GM21367 (cell line): ENCODE results near the gene TST.

Experiments used
- ATAC-seq: cut with Tn5 transposase; IDR thresholded peaks from one replicate; pipeline ENCODE4 v1.9.1; 2021; ENCODE audit not compliant: unreplicated experiment

The TST gene

GRCh38 chr22:37032535-37033460, 13.6 kb upstream of the TST start:
- no peak for ATAC-seq

- ATAC-seq: no peak
Observed at GRCh38 chr22:37032134-37032534, 12.9 kb upstream of the TST start.

- ATAC-seq: no peak
Observed at GRCh38 chr22:37030560-37031281, 11.5 kb upstream of the TST start.

GRCh38 chr22:37028692-37029674, 9.7 kb upstream of the TST start:
- ATAC-seq: no peak

GRCh38 chr22:37027556-37027955, 8.3 kb upstream of the TST start:
- ATAC-seq: no peak

DNA sequence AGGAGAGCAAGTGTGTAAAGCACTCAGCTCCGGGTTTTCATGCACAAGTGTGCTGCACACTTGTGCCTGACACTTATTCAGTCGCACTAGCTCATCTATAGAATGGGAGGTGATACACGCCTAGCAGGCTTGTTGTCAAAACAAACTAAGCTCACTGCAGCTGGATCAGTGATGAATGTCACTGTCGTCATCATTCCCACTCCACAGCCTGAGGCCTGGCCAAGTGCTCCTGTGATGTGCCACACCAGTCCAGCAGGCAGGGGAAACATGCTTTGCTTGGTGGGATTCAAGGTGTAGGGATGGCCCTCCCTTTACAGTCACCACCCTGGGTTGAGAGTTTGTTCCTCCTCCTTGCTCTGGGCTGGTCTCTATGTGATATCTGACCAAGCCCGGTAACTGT, 7.1 kb upstream of the TST start:
- ATAC-seq: no peak

DNA sequence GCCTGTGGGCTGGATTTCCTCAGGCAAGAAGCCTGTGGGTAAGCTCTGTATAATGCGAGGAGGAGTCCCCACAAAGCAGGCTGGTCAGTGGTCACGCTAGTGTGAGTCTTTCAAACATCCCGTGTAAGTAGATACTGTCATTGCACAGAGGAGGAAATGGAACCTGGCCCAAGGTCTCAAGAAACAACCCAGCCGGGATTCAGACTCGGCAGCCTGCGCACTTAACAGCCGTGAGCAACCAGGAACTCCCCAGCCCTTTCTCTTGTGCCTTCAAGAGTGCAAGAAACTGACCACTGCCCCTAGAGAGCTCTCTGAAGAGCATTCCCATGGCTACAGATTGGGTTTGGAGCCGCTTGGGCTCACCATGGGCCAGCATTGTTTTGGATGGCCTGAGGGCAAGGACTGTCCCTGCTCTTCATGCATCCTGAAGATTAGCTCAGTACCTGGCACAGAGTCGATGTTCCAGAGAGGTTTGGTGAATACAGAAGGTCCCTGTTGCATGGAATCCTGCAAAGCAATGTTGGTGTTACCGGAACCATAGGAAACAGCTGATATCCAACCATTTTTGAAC, 6.3 kb upstream of the TST start:
- no peak for ATAC-seq

- no peak for ATAC-seq
Observed at GRCh38 chr22:37024339-37025157, 5.3 kb upstream of the TST start.

GRCh38 chr22:37023743-37024338, 4.6 kb upstream of the TST start:
- no peak for ATAC-seq

- ATAC-seq: no peak
Observed at GRCh38 chr22:37022483-37023337, 3.5 kb upstream of the TST start.

DNA sequence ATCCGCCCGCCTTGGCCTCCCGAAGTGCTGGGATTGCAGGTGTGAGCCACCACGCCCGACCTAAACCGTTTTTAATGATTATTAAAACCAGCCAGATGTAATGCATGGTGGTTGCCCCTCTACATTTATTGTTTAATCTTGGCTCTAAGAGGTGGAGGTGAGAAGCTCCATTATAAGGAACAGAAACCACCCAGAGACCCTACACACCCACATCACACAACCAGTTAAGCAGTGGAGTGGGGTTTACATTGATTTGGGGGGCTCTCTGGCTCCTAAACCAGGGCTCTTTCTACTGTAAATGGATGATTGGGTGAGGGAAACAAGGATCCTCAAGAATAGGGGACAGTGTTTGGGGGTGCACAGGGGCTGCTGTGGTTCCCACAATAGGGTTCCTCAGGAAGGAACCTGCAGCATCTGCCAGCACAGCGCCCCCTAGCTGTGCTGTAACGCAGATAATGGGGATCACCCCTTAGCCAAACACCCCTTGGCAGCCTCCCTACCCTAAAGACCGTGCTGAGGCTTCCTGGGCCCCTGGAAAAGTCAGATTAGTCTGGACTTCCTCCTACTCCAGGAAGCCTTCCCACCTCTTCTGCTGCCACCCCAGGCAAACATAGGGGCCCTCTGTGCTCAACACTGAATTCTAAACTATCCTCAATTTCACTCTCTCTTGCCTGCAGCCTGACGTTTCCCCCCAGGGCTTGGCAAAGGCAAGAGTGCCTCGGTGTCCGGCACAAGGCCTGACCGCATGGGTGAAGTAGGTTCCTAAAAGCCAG, 2.6 kb upstream of the TST start:
- ATAC-seq: no peak

DNA sequence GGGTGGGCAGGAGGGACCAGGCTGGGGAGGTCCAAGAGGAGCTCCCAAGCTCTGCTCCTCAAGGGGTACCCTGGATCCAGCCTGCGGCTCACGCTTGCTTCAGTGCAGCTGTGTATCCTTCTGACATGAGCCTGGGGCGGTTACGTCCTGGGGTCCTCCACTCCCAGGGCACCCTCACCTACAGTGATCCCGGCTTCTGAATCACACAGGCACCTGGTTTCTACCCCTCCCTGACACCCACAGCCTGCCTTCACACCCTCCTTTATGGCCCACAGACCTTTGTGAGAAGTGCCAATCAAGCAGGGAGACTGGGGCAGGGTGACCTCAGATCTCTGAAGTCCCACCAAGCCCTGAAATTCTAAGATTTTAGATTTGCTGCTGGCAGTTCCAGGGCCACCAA, 1.8 kb upstream of the TST start:
- ATAC-seq: no peak

GRCh38 chr22:37020192-37020479, 889 bp upstream of the TST start:
- no peak for ATAC-seq

DNA sequence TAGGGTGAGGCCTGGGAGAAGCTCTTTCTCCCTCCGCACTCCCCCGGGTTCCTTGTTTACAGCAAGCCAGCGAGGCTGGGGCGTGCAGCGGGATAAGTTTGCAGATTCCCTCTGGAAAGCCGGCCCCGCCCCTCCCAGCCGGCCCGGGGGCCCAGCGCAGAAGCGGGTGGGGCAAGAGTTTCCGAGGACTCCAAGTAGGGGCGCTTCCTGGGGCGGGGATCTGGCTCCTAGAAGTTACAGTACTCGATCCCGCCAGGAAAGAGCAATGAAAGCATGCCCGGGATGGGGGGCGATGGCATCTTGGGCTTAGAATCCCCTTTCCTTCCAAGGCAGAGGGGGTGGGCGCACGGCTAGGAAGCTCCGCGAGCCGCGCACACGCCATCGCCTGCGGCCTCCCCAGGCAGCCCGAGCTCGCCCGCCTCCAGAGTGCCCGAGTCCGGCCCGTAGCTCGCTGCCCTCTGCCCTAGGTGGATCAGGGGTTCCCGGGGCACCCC, 385 bp downstream of the TST start:
- no peak for ATAC-seq

GRCh38 chr22:37018086-37018814, 997 bp downstream of the TST start:
- ATAC-seq: no peak

DNA sequence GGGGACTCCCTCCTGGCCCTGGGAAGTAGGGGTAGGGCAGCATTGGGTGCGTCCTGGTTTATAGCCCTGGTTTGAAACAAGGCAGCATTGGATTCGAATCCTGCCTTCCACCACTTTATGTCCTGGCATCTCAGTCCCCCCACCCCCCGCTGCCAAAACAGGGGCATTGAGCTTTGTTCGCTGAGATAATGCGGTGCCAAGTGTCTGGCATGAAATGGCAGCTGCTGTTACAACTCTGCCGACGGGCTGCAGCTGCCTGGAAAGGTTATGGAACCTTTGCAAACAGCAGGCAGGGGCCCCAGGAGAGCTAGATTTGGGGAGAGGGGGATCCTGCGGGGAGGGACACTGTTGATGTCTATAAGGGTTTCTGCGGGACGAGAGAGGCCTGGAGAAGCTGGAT, 1.9 kb downstream of the TST start:
- ATAC-seq: no peak
